Measurements from ENCODE around the gene TWIST2. TPM values are rescaled to one million over a fixed set of nuclear protein-coding genes. Genes with fewer than 3 reads are reported as not detected.

TWIST2 gene
- polyA plus RNA-seq, 3 donors from 2014 or later: 0.17 to 0.61 TPM; not detected in 1

DNA sequence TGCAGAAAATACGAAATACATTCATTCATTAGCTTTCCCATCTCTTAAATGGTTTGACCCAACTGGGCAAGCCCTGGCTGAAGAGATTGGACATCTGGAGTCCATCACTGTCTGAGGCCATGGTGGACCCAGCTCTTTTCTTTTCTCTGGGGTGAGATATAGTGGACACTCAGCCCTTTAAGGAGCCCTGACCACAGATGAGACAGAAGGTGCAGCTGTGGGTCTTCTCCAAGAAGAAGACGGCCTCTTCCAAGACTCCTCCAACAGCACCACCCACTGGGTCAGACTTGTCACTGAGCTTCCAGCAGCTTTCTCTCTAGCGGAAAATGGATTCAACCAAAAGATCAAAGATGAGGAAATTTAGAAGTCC lies 27.2 kb downstream of the TWIST2 start:
- Mint-ChIP-seq H3K27ac (no peak overlapping the region), H3K9me3 (no peaks in the 10 kb centered on the region), H3K36me3 (no peaks in the 10 kb centered on the region), H3K4me3 (no peak overlapping the region), H3K27me3 (ENCODE audit: low read depth in 3 of 3) (peaks cover 3 to 8% (median 4%) of the 10 kb centered on the region in 3 donors), H3K4me1 (no peaks in the 10 kb centered on the region)
- DNase-seq: no peak

DNA sequence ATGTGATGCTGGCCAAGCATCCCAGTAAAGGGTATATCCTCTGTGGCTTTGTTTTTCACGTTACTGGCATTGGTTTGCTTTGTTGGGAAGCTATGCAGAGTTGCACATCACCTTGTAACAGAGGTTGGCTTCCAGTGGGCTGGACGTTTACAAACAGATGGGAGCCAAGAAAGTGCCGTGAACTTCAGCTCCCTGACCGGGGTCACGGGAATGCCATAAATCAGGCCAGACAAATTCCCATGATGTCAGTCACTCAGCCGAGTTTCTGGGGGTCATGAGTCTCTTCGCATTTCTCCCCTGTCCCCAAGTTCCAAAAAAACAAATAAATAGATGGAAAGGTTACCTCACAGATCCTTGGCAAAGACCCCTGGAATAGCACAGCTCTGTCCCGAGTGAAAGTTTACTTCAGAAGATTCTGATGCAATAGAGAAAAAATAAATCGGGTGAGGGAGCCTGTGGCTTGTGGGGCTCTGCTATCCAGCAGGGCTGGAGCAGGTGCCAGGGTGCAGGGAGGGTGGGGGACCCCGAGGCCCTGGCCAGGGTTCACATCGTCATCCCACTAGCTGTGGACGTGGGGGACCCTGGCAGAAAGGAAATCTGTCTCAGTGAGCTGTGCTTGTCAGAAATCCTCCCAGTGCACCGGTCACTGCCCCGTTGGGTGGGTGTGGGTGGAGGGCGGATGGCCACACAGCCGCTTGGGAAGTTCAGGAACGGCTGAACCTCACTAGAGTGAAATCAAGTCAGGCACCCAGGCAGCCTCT lies 27.8 kb downstream of the TWIST2 start:
- Mint-ChIP-seq H3K27ac (no peak overlapping the region), H3K4me1 (no peaks in the 10 kb centered on the region), H3K27me3 (ENCODE audit: low read depth in 3 of 3) (peaks cover 3 to 8% (median 4%) of the 10 kb centered on the region in 3 donors), H3K4me3 (no peak overlapping the region), H3K36me3 (no peaks in the 10 kb centered on the region), H3K9me3 (no peaks in the 10 kb centered on the region)
- DNase-seq: no peak

DNA sequence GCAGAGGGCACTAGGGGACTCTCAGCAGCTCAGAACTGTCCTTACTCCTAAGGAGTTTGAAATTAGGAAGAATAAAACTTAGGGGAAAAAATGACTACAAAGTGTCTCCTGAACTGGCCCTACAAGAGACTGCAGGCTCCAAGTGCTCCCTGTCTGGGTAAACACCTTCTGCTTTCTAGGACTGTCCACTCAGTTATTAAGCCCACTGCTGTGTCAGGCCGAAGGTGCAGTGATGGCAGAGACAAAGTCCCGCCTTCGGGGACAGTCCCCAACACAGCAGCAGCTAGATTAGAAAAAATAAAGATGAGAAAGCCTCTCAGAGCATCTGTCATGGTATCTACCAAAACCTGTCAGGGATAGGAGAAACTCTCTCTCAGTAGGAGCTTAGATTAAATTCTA lies 28.3 kb downstream of the TWIST2 start:
- no peak overlapping the region for H3K4me3 Mint-ChIP-seq
- H3K27ac Mint-ChIP-seq: no peak overlapping the region
- H3K4me1 Mint-ChIP-seq: no peaks in the 10 kb centered on the region
- H3K27me3 Mint-ChIP-seq (ENCODE audit: low read depth in 3 of 3): peaks cover 3 to 8% (median 4%) of the 10 kb centered on the region in 3 donors
- H3K36me3 Mint-ChIP-seq: no peaks in the 10 kb centered on the region
- no peaks in the 10 kb centered on the region for H3K9me3 Mint-ChIP-seq
- DNase-seq: no peak

DNA sequence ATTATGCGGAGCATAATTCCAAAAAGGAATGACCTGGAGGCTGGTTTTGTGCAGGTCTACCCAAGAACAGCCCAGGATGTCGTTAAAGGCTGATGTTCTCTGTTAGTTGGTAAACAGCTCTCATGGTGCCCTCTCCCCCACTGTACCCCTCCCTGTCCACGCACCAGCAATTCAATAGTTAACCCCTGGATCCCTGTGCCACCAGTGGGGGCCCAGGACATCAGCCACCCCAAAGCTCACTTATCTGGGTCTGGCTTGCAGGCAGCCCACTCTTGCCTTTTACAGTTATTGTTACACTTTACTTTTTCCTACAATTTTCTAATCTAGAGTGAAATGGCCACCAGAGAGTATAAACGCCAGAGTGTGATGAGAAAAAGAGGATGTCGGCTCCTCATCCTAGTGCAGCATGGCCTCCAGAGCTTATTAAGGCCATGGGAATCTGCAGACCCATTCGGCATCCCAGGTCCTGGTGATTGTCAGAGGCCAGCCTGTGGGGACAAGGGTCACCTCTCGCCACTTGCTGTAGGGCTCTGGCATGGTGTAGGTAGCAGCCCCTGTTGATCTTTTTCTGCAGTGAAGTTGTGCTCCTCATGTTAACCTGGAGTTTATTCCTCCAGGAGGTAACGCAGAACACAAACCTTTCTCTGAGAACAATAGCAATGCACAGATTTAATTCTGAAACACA lies 30.3 kb downstream of the TWIST2 start:
- H3K27me3 Mint-ChIP-seq (ENCODE audit: low read depth in 3 of 3): peaks cover 2 to 6% (median 3%) of the 10 kb centered on the region in 3 donors
- H3K4me3 Mint-ChIP-seq: no peak overlapping the region
- DNase-seq: no peak
- H3K36me3 Mint-ChIP-seq: no peaks in the 10 kb centered on the region
- no peak overlapping the region for H3K27ac Mint-ChIP-seq
- no peaks in the 10 kb centered on the region for H3K4me1 Mint-ChIP-seq
- no peaks in the 10 kb centered on the region for H3K9me3 Mint-ChIP-seq

DNA sequence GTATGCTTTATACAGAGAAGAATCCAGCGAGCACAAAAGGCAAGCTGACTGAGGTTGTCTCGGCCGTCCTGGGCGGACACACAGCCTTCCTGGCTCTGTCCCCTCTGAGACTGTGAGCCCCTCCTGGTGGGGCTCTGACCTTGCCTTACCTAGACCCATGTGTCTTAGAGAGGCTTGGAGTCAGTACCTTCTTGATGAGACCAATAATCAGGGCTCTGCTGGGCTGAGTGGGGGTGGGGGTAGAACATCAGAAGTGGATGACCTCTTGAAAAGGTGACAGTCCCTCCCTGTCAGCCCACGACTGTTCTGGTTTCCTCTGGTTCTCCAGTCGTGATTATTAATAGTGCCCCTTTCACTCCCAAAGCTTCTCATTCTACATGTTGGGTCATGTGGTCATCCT lies 31.2 kb downstream of the TWIST2 start:
- H3K27ac Mint-ChIP-seq: no peak overlapping the region

DNA sequence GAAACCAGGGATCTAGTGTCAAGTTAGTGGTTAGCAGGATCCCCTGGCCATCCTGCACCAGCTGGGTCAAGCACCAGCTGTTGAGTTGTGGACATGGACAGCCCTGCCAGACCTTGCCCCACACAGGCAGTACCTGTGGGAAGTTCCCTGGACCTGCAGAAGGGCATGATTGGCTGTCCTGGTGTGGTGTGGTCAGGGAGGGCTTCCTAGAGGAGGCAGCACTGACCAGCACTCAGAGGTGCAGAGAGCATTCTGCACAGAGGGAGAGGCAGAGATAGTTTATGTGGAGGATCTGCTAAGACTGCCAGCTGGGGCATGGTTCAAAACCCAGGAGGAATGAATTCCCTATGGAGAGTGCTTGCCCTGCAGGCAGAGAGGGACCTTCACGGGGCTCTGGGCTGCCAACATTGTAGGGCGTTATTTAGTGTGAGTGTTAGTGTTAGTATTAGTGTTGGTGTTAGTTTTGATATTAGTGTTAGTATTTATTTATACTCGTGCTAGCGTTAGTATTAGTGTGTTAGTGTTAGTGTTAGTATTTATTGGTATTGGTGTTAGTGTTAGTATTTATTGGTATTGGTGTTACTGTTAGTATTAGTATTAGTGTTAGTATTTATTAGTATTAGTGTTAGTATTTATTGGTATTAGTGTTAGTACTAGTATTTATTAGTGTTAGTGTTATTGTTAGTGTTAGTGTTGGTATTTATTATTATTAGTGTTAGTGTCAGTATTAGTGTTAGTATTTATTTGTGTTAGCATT lies 31.9 kb downstream of the TWIST2 start:
- Mint-ChIP-seq H3K4me3 (no peak overlapping the region), H3K27ac (no peak overlapping the region), H3K27me3 (ENCODE audit: low read depth in 3 of 3) (peaks cover 2 to 6% (median 3%) of the 10 kb centered on the region in 3 donors), H3K9me3 (no peaks in the 10 kb centered on the region), H3K4me1 (no peaks in the 10 kb centered on the region), H3K36me3 (no peaks in the 10 kb centered on the region)
- no peak for DNase-seq

More for the DNA sequence above, 31.2 kb downstream of the TWIST2 start:
- Mint-ChIP-seq H3K27me3 (ENCODE audit: low read depth in 3 of 3) (peaks cover 2 to 6% (median 3%) of the 10 kb centered on the region in 3 donors), H3K4me3 (no peak overlapping the region), H3K36me3 (no peaks in the 10 kb centered on the region), H3K4me1 (no peaks in the 10 kb centered on the region), H3K9me3 (no peaks in the 10 kb centered on the region)
- DNase-seq: no peak

DNA sequence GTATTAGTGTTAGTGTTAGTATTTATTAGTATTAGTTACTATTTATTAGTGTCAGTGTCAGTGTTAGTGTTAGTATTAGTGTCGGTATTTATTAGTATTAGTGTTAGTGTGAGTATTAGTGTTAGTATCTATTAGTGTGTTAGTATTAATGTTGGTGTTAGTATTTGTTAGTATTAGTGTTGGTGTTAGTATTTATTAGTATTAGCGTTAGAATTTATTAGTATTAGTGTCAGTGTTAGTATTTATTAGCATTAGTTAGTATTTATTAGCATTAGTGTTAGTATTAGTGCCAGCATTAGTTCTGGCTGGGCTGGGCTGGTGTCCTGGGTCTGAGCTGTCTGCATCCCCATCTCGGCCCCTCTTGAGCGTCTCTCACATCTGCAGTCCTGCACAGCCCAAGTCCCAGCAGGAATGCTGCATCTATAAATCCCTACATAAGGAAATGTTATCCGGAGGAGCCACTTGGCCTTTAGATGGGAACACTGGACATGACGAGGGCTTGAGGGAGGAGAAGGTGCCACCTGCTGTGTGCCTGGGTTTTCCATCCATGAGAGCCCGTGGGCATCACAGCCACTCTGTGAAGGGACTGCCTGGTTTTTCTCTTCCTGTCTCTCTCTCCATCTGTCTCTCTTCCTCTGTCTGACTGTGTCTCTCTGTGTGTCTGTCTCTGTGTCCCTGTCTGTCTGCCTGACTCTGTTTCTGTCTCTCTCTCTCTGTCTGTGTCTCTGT lies 33.6 kb downstream of the TWIST2 start:
- peaks cover 2 to 12% (median 3%) of the 10 kb centered on the region in 3 donors for H3K27me3 Mint-ChIP-seq (ENCODE audit: low read depth in 3 of 3)
- no peak overlapping the region for H3K4me3 Mint-ChIP-seq
- no peaks in the 10 kb centered on the region for H3K36me3 Mint-ChIP-seq
- H3K4me1 Mint-ChIP-seq: no peaks in the 10 kb centered on the region
- no peak for DNase-seq
- no peak overlapping the region for H3K27ac Mint-ChIP-seq
- H3K9me3 Mint-ChIP-seq: no peaks in the 10 kb centered on the region

DNA sequence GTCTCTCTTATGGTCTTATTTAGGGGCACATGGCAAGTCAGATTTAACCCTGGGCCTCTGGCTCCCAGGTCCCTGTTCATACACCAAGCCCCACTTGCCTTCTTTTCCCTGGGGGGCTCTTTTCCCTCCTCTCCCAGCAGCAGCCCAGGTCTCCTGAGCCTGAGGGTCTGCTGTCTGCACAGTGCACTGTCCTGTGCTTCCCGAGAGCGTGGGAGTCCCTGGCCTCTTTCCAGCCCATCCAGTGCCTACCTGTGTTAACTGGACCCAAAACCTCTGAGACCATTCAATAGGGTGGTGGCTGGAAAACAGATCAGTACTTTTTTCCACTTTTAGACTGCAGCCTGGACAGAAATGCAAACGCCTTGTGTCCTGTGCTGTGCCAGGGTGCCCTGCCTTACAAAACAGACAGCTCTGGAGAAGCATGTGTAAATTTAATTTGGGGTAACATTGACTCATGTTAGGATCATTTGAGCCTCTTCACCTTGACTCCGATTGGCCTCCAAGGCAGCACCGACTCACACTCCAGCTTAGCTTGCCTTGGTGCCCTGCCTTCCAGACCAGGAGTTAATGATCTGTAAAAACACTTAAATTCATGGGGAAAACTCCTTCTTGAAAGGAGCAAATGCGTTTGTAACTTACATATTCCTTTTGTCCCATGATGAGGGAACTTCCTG lies 34.3 kb downstream of the TWIST2 start:
- DNase-seq: no peak
- H3K4me1 Mint-ChIP-seq: no peaks in the 10 kb centered on the region
- H3K9me3 Mint-ChIP-seq: no peaks in the 10 kb centered on the region
- H3K4me3 Mint-ChIP-seq: no peak overlapping the region
- H3K27ac Mint-ChIP-seq: peak overlapping the region in 1 of 6 donors; percentile 18
- peaks cover 2 to 14% (median 3%) of the 10 kb centered on the region in 3 donors for H3K27me3 Mint-ChIP-seq (ENCODE audit: low read depth in 3 of 3)
- no peaks in the 10 kb centered on the region for H3K36me3 Mint-ChIP-seq

DNA sequence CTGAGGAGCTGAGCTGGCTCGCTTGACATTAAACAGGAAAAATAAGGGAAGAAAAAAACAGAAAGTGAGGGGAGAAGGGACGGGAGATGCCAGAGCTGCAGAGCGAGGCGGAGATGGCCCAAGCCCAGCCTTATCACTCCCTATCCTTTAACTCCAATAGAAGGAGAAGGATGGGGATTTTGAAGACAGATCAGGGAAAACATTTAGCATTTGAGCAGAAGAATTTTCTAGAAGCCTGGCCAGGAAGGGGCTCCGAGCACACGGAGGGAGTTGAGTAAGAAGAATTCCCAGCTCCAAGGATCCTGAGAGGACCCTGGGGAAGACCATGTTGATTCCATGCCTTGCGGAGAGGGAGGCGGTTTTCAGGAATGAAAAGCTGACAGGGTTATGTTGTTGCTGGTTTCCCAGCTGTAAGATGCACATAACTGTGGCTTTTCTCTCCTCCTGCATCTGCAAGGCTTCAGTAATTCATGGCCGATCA lies 35.6 kb downstream of the TWIST2 start:
- no peak for DNase-seq
- H3K27ac Mint-ChIP-seq: no peak overlapping the region
- H3K27me3 Mint-ChIP-seq (ENCODE audit: low read depth in 3 of 3): peaks cover 3 to 14% (median 4%) of the 10 kb centered on the region in 3 donors
- H3K9me3 Mint-ChIP-seq: no peaks in the 10 kb centered on the region
- H3K4me3 Mint-ChIP-seq: no peak overlapping the region
- H3K36me3 Mint-ChIP-seq: no peaks in the 10 kb centered on the region
- H3K4me1 Mint-ChIP-seq: no peaks in the 10 kb centered on the region

DNA sequence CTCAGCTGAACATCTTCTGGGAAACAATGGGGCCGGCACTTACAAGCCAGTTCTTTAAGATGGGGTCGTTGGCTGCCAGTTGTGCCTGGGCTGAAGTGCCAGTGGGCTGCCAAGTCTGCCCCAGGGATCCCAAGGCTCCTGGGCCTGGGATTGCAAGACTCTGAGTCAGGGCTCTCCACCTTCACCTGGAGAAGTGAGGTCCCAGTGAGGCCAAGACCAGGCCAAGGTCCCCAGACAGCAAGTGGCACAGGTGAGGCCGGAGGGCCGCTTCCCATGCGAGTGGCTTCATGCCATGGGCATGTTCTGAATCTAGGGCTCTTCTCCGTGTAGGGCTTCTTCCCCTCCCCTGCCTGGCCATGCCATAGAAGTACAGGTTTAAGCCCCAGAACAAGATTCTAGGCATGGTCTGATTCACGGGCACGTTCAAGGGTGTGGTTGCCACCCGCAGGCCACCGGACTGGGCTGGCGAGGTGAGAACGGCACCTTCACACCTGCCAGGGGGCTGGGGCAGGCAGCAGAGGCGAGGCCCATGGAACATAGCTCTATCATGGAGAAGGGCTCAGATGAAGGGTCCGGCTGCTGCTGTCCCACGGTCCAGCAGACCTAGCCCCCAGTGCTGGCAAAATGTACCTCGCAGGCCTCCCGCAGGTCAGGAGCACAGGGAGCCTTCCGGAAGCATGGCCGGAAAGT lies 36.4 kb downstream of the TWIST2 start:
- Mint-ChIP-seq H3K27me3 (ENCODE audit: low read depth in 3 of 3) (peaks cover 3 to 13% (median 4%) of the 10 kb centered on the region in 3 donors), H3K9me3 (no peaks in the 10 kb centered on the region)
- no peak for DNase-seq

DNA sequence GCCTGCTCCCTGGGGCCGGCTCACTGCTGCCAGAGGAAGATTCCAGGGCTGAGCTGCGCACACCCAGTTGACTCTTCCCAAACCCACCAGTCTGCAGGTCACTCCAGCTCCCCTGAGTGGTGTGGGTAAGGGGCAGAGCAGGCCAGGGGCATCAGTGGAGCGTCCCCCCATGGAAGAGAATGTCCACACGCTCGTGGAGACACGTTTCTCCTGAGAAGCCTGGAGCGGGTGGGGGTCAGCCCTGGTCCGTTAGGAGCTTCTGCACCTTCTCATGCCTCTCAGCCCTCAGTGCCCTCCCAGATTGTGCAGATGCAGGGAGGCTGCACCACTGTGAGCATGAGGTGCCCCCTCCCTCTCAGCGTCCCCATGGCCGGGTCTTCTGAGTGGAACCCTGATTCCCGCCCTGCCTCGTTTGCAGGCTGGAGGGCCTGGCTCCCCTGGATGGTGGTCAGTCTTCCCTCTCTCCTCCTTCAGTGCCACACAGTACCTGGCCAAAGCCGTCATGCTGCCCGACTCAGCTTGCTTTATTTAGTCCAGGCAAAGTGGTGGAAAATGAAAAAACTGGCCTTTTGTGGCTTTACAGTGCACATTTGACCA lies 37.0 kb downstream of the TWIST2 start:
- H3K27ac Mint-ChIP-seq: no peak overlapping the region
- no peaks in the 10 kb centered on the region for H3K9me3 Mint-ChIP-seq
- H3K36me3 Mint-ChIP-seq: no peaks in the 10 kb centered on the region
- H3K4me1 Mint-ChIP-seq: no peaks in the 10 kb centered on the region
- H3K4me3 Mint-ChIP-seq: no peak overlapping the region
- no peak for DNase-seq
- H3K27me3 Mint-ChIP-seq (ENCODE audit: low read depth in 3 of 3): peaks cover 0 to 9% (median 5%) of the 10 kb centered on the region in 3 donors

More for the DNA sequence above, 36.4 kb downstream of the TWIST2 start:
- Mint-ChIP-seq H3K36me3 (no peaks in the 10 kb centered on the region), H3K4me3 (no peak overlapping the region), H3K27ac (no peak overlapping the region), H3K4me1 (no peaks in the 10 kb centered on the region)

DNA sequence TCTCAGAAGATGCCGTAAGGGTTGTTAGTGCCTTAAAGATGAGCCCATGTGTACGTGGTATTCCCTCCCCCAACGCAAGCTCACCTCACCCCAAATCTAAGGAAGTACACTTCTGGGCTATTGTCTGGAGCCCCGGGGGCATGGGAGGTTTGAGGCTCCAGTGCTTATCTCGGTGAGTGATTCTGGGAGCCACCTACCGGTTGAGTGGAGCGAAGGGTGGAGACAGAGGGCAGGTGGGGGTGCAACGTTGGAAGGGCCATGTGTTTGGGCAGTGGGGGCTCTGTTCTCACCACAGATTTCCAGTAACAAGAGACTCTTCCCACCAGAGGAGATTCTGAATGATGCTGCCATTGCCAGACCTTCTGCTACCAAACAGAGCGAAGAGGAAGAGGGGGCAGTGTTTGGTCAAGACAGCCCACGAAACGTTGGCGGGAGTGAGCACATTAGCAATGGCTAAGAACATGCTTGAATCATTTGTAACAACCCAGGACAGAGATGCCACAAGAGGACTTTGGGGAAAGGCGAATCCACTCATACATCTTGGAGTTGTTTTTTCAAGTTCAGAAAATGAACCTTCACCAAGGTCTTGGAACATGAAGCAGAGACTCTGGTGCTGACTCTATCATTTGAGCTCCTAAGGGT lies 38.7 kb downstream of the TWIST2 start:
- peaks cover 2 to 8% (median 8%) of the 10 kb centered on the region in 3 donors for H3K27me3 Mint-ChIP-seq (ENCODE audit: low read depth in 3 of 3)
- no peak overlapping the region for H3K27ac Mint-ChIP-seq
- H3K4me3 Mint-ChIP-seq: no peak overlapping the region
- no peaks in the 10 kb centered on the region for H3K4me1 Mint-ChIP-seq
- DNase-seq: no peak
- H3K9me3 Mint-ChIP-seq: no peaks in the 10 kb centered on the region
- H3K36me3 Mint-ChIP-seq: no peaks in the 10 kb centered on the region

Measured in immature natural killer cell (primary cell).